GM23338 (cell line): Measurements from ENCODE around the gene PDIA5. TPM values are rescaled to one million over a fixed set of nuclear protein-coding genes. Genes with fewer than 3 reads are reported as not detected.

Source experiments
- ATAC-seq: fragments of 200-7000 bp; cut with Tn5 transposase; 3 replicates; pipeline ENCODE4 v1.9.1; 2020
- DNase-seq: peaks from one replicate; pipeline ENCODE4 v3.0.0-alpha.2; 2015; ENCODE audit warnings: low spot score
- H2AFZ ChIP-seq: fragments of 200-600 bp; sonication (generic); 2 replicates; pipeline ENCODE4 v1.8.0; 2016; ENCODE audit warnings: antibody characterized with exemption, mild to moderate bottlenecking, moderate library complexity
- H3F3A ChIP-seq: fragments of 200-600 bp; sonication (generic); replicated peaks from 2 replicates; pipeline ENCODE4 v1.8.0; 2017; ENCODE audit warnings: antibody characterized with exemption, mixed run types, low read depth
- H3K27ac ChIP-seq: fragments of 200-600 bp; sonication (generic); 2 replicates; pipeline ENCODE4 v1.6.1; 2016; ENCODE audit warnings: low read depth
- H3K27me3 ChIP-seq: fragments of 200-600 bp; sonication (generic); 2 replicates; pipeline ENCODE4 v1.8.0; 2016; ENCODE audit warnings: mild to moderate bottlenecking, mixed run types, moderate library complexity; ENCODE audit not compliant: insufficient read depth
- H3K36me3 ChIP-seq: fragments of 200-600 bp; sonication (generic); 2 replicates; pipeline ENCODE4 v1.8.0; 2016; ENCODE audit warnings: mild to moderate bottlenecking; ENCODE audit not compliant: insufficient read depth
- H3K4me1 ChIP-seq: fragments of 200-600 bp; sonication (generic); 2 replicates; pipeline ENCODE4 v1.8.0; 2016; ENCODE audit warnings: mild to moderate bottlenecking, moderate library complexity; ENCODE audit not compliant: insufficient read depth
- H3K4me2 ChIP-seq: fragments of 200-600 bp; sonication (generic); 2 replicates; pipeline ENCODE4 v1.7.1; 2017; ENCODE audit warnings: mixed run types
- H3K4me3 ChIP-seq: fragments of 200-600 bp; sonication (generic); 2 replicates; pipeline ENCODE4 v1.6.1; 2016; ENCODE audit warnings: mixed run types
- H3K79me2 ChIP-seq: fragments of 200-600 bp; sonication (generic); replicated peaks from 2 replicates; pipeline ENCODE4 v1.8.0; 2017; ENCODE audit warnings: mild to moderate bottlenecking; ENCODE audit not compliant: insufficient read depth
- H3K9me2 ChIP-seq: fragments of 200-600 bp; sonication (generic); 2 replicates; pipeline ENCODE4 v1.8.0; 2017; ENCODE audit not compliant: insufficient read depth
- H4K20me1 ChIP-seq: fragments of 200-600 bp; sonication (generic); replicated peaks from 2 replicates; pipeline ENCODE4 v1.8.0; 2017; ENCODE audit warnings: mild to moderate bottlenecking; ENCODE audit not compliant: insufficient read depth
- H3K27ac Mint-ChIP-seq: 2 replicates; pipeline ENCODE4 v1.8.0; 2020; ENCODE audit warnings: inconsistent platforms, mild to moderate bottlenecking, moderate library complexity, mixed read lengths
- H3K27me3 Mint-ChIP-seq: 3 replicates; pipeline ENCODE4 v1.8.0; 2022; ENCODE audit warnings: low read depth, mild to moderate bottlenecking, moderate library complexity, mixed read lengths, inconsistent platforms; ENCODE audit not compliant: insufficient read depth, poor library complexity
- H3K36me3 Mint-ChIP-seq: 3 replicates; pipeline ENCODE4 v1.8.0; 2021; ENCODE audit warnings: low read depth, mild to moderate bottlenecking, inconsistent platforms, moderate library complexity, mixed read lengths
- H3K4me1 Mint-ChIP-seq: 3 replicates; pipeline ENCODE4 v1.8.0; 2020; ENCODE audit warnings: mild to moderate bottlenecking, inconsistent platforms, mixed read lengths
- H3K4me3 Mint-ChIP-seq: 3 replicates; pipeline ENCODE4 v1.8.0; 2021; ENCODE audit warnings: moderate library complexity, mild to moderate bottlenecking, inconsistent platforms, mixed read lengths
- H3K9me3 Mint-ChIP-seq: 3 replicates; pipeline ENCODE4 v1.8.0; 2020; ENCODE audit warnings: moderate library complexity, mild to moderate bottlenecking, inconsistent platforms, mixed read lengths
- CREB1 ChIP-seq: fragments of 250-450 bp; sonication (Bioruptor Pico); IDR thresholded peaks from 2 replicates; pipeline ENCODE4 v1.5.0; 2020; ENCODE audit warnings: low read depth, mild to moderate bottlenecking, moderate library complexity
- EZH2 ChIP-seq: fragments of 200-600 bp; sonication (generic); IDR thresholded peaks from one replicate; pipeline ENCODE4 v1.8.0; 2017; ENCODE audit warnings: antibody characterized with exemption, mild to moderate bottlenecking, low read depth; ENCODE audit not compliant: unreplicated experiment
- JUNB ChIP-seq: IDR thresholded peaks from one replicate; pipeline ENCODE4 v1.6.1; 2016; ENCODE audit warnings: antibody characterized with exemption; ENCODE audit not compliant: unreplicated experiment
- NANOG ChIP-seq: IDR thresholded peaks from 2 replicates; pipeline ENCODE4 v1.6.1; 2016; ENCODE audit warnings: antibody characterized with exemption, borderline replicate concordance
- POLR2AphosphoS5 ChIP-seq: IDR thresholded peaks from 2 replicates; pipeline ENCODE4 v1.6.1; 2016; ENCODE audit warnings: antibody characterized with exemption, low read depth
- REST ChIP-seq: IDR thresholded peaks from one replicate; pipeline ENCODE4 v1.6.1; 2018; ENCODE audit warnings: antibody characterized with exemption; ENCODE audit not compliant: unreplicated experiment
- STAT1 ChIP-seq: IDR thresholded peaks from one replicate; pipeline ENCODE4 v1.6.1; 2016; ENCODE audit warnings: antibody characterized with exemption; ENCODE audit not compliant: unreplicated experiment
- ZNF114 ChIP-seq: fragments of 250-450 bp; sonication (Bioruptor Pico); IDR thresholded peaks from 2 replicates; pipeline ENCODE4 v1.5.0; 2020; ENCODE audit warnings: mild to moderate bottlenecking, moderate library complexity
- ZNF331 ChIP-seq: fragments of 250-450 bp; sonication (Bioruptor Pico); IDR thresholded peaks from 2 replicates; pipeline ENCODE4 v1.5.0; 2020; ENCODE audit warnings: low read depth, mild to moderate bottlenecking, moderate library complexity
- ZNF462 ChIP-seq: fragments of 250-450 bp; sonication (Bioruptor Pico); IDR thresholded peaks from 2 replicates; pipeline ENCODE4 v1.5.0; 2020; ENCODE audit warnings: mild to moderate bottlenecking, moderate library complexity
- polyA plus RNA-seq: library from polyadenylated mRNA; unstranded; fragments of >200 nt; fragmentation: Nextera tagmentation; extraction: Ambion mirVana; gene quantifications from 2 replicates; pipeline ENCODE4 v1.2.1, GENCODE V29; 2016
- total RNA-seq: library from RNA; depleted of rRNA; stranded (reverse); fragments of >200 nt; shearing (Covaris generic); gene quantifications from 2 replicates; pipeline ENCODE4 v1.2.3, GENCODE V29; 2014
- TF ChIP-seq, protein P1 (sequence below): IDR thresholded peaks from 2 replicates; pipeline ENCODE4 v1.6.1; 2016; ENCODE audit warnings: antibody characterized with exemption
- TF ChIP-seq, protein P2 (sequence below), 2 experiments: fragments of 200-600 bp in 1 of 2; sonication (generic) in 1 of 2; conservative IDR thresholded peaks; 2 replicates each; pipeline versions ENCODE4 v1.5.1 to v1.6.1; 2016 to 2017; ENCODE audit warnings: antibody characterized with exemption in 2 of 2, low read depth in 2 of 2, mild to moderate bottlenecking in 2 of 2, moderate library complexity in 1 of 2

PDIA5 gene
- total and polyA plus RNA-seq, 2 experiments from 2014 or later, result 22.9 to 28.1 TPM

- Mint-ChIP-seq H3K4me3 (no peak overlapping the region), H3K27ac (no peak overlapping the region), H3K9me3 (peaks cover 9% of the 10 kb centered on the region), H3K4me1 (peaks cover 11% of the 10 kb centered on the region), H3K36me3 (peaks cover 28% of the 10 kb centered on the region), H3K27me3 (peaks cover 3% of the 10 kb centered on the region)
- no peaks in the 10 kb centered on the region for H3K27me3 ChIP-seq
- no peaks in the 10 kb centered on the region for H3K9me2 ChIP-seq
- DNase-seq, result no peak
- H4K20me1 ChIP-seq, result no peaks in the 10 kb centered on the region
- H3K27ac ChIP-seq, result no peak overlapping the region
- H3K79me2 ChIP-seq, result no peaks in the 10 kb centered on the region
- no peak overlapping the region for H3K4me2 ChIP-seq
- no peak overlapping the region for H2AFZ ChIP-seq
- H3K4me3 ChIP-seq, result no peak overlapping the region
- no peak for TF ChIP-seq ZNF331 (CRISPR knock-in tag)
- TF ChIP-seq, protein P1, sequence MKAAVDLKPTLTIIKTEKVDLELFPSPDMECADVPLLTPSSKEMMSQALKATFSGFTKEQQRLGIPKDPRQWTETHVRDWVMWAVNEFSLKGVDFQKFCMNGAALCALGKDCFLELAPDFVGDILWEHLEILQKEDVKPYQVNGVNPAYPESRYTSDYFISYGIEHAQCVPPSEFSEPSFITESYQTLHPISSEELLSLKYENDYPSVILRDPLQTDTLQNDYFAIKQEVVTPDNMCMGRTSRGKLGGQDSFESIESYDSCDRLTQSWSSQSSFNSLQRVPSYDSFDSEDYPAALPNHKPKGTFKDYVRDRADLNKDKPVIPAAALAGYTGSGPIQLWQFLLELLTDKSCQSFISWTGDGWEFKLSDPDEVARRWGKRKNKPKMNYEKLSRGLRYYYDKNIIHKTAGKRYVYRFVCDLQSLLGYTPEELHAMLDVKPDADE, result no peak
- TF ChIP-seq STAT1, result no peak
- TF ChIP-seq POLR2AphosphoS5, result no peak
- TF ChIP-seq ZNF114, result no peak
- TF ChIP-seq ZNF462, result no peak
- TF ChIP-seq EZH2, result no peak
- no peak for TF ChIP-seq JUNB
- no peak for TF ChIP-seq NANOG
- TF ChIP-seq REST, result no peak
- TF ChIP-seq, protein P2, sequence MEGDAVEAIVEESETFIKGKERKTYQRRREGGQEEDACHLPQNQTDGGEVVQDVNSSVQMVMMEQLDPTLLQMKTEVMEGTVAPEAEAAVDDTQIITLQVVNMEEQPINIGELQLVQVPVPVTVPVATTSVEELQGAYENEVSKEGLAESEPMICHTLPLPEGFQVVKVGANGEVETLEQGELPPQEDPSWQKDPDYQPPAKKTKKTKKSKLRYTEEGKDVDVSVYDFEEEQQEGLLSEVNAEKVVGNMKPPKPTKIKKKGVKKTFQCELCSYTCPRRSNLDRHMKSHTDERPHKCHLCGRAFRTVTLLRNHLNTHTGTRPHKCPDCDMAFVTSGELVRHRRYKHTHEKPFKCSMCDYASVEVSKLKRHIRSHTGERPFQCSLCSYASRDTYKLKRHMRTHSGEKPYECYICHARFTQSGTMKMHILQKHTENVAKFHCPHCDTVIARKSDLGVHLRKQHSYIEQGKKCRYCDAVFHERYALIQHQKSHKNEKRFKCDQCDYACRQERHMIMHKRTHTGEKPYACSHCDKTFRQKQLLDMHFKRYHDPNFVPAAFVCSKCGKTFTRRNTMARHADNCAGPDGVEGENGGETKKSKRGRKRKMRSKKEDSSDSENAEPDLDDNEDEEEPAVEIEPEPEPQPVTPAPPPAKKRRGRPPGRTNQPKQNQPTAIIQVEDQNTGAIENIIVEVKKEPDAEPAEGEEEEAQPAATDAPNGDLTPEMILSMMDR (conservative IDR thresholded peaks at IDR 0.05; ENCODE audit: low read depth in 2 of 2), result no peak
- no peak for TF ChIP-seq CREB1
- no peak for ATAC-seq
- H3F3A ChIP-seq, result no peaks in the 10 kb centered on the region
- peaks cover 8% of the 10 kb centered on the region; the same call in 1 of the 2 replicates for H3K36me3 ChIP-seq
- H3K4me1 ChIP-seq, result no peaks in the 10 kb centered on the region
Observed at GRCh38 chr3:123169930-123170329, 103.1 kb downstream of the PDIA5 start.
